H1 (cell line): ENCODE measurements around the gene GSTCD. TPM values are rescaled to one million over a fixed set of nuclear protein-coding genes. Genes with fewer than 3 reads are reported as not detected.

Experiments
- CTCF ChIP-seq, 3 experiments: IDR thresholded peaks; 1 replicate in 2 of 3; 2 replicates in 1 of 3; pipeline versions ENCODE4 v1.5.1 to v1.6.1; 2011; ENCODE audit warnings: low read length in 3 of 3, mild to moderate bottlenecking in 3 of 3, inconsistent platforms in 2 of 3, low read depth in 1 of 3, moderate library complexity in 1 of 3; ENCODE audit not compliant: insufficient read depth in 1 of 3; ENCODE audit errors: control extremely low read depth in 1 of 3
- RAD21 ChIP-seq, 2 experiments: IDR thresholded peaks in 1 of 2; conservative IDR thresholded peaks in 1 of 2; 2 replicates each; pipeline ENCODE4 v1.6.1; 2011; ENCODE audit warnings: low read depth in 2 of 2, low read length in 2 of 2, improper control_type of control experiment in 1 of 2, inconsistent platforms in 1 of 2, mild to moderate bottlenecking in 1 of 2, moderate library complexity in 1 of 2
- SIN3A ChIP-seq, 2 experiments: IDR thresholded peaks in 1 of 2; conservative IDR thresholded peaks in 1 of 2; 2 replicates each; pipeline ENCODE4 v1.6.1; 2011 to 2012; ENCODE audit warnings: low read length in 2 of 2, improper control_type of control experiment in 1 of 2, low read depth in 1 of 2, mild to moderate bottlenecking in 1 of 2
- polyA plus RNA-seq, 7 experiments: library from polyadenylated mRNA; depleted of rRNA in 3 of 7; stranded (reverse) in 5 of 7; unstranded in 2 of 7; fragments of >200 nt in 5 of 7; fragments of 200-250 nt in 2 of 7; gene quantifications; 1 replicate in 5 of 7; 2 replicates in 1 of 7; 4 replicates in 1 of 7; pipeline versions ENCODE4 v1.2.1 to v1.2.3, GENCODE V29; 2011 to 2013; ENCODE audit warnings: missing spikeins in 2 of 7, mixed read lengths in 2 of 7
- total RNA-seq: library from RNA; stranded (reverse); fragmentation: NEBNext Ultra II Directional; extraction: Animal tissue kit (Norgen Biotek cat#: 25700); gene quantifications from 2 replicates; pipeline ENCODE4 v1.2.1, GENCODE V29; 2021
- TF ChIP-seq, protein P1 (sequence below): fragments of 300-600 bp; sonication (generic); IDR thresholded peaks from 2 replicates; pipeline ENCODE4 v1.7.1; 2012; ENCODE audit warnings: low read length, moderate library complexity, mild to moderate bottlenecking, inconsistent platforms; ENCODE audit not compliant: insufficient replicate concordance
- TF ChIP-seq, protein P2 (sequence below): IDR thresholded peaks from 2 replicates; pipeline ENCODE4 v1.6.1; 2012; ENCODE audit warnings: inconsistent platforms

The GSTCD gene
- total and polyA plus RNA-seq, 2 of the 8 experiments (the other 6 are each of a cell fraction or from before 2014, with no cell fraction given) = 8.5 to 24.6 TPM

DNA sequence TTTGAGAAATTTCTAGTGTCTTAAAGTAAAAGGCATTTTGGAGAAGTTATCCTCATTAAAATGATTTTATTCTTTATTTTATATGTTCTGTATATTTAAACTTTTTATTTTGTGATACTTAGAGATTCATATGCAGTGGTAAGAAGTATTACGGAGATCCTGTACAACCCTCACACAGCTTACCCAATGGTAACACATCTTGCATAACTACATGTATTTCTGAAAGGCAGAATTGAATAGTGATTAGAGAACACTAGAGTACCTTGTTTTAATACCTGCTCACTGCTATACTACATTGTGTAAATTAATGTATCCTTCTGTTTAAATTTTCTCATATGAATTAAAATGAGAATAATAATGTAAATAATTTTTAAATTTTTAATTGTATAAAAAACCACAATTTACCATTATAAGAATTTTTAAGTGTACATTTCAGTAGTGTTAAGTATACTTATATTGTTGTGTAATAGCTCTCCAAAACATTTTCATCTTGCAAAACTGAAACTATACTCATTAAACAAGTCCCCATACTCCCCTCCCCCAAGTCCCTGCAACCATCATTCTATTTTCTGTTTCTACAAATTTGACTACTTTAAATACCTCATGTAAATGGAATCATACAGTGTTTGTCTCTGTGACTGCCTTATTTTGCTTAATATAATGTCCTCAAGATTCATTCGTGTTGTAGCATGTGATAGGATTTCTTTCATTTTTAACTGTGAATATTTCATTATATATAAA, 45.5 kb upstream of the GSTCD start (continued):
- TF ChIP-seq, protein P1, sequence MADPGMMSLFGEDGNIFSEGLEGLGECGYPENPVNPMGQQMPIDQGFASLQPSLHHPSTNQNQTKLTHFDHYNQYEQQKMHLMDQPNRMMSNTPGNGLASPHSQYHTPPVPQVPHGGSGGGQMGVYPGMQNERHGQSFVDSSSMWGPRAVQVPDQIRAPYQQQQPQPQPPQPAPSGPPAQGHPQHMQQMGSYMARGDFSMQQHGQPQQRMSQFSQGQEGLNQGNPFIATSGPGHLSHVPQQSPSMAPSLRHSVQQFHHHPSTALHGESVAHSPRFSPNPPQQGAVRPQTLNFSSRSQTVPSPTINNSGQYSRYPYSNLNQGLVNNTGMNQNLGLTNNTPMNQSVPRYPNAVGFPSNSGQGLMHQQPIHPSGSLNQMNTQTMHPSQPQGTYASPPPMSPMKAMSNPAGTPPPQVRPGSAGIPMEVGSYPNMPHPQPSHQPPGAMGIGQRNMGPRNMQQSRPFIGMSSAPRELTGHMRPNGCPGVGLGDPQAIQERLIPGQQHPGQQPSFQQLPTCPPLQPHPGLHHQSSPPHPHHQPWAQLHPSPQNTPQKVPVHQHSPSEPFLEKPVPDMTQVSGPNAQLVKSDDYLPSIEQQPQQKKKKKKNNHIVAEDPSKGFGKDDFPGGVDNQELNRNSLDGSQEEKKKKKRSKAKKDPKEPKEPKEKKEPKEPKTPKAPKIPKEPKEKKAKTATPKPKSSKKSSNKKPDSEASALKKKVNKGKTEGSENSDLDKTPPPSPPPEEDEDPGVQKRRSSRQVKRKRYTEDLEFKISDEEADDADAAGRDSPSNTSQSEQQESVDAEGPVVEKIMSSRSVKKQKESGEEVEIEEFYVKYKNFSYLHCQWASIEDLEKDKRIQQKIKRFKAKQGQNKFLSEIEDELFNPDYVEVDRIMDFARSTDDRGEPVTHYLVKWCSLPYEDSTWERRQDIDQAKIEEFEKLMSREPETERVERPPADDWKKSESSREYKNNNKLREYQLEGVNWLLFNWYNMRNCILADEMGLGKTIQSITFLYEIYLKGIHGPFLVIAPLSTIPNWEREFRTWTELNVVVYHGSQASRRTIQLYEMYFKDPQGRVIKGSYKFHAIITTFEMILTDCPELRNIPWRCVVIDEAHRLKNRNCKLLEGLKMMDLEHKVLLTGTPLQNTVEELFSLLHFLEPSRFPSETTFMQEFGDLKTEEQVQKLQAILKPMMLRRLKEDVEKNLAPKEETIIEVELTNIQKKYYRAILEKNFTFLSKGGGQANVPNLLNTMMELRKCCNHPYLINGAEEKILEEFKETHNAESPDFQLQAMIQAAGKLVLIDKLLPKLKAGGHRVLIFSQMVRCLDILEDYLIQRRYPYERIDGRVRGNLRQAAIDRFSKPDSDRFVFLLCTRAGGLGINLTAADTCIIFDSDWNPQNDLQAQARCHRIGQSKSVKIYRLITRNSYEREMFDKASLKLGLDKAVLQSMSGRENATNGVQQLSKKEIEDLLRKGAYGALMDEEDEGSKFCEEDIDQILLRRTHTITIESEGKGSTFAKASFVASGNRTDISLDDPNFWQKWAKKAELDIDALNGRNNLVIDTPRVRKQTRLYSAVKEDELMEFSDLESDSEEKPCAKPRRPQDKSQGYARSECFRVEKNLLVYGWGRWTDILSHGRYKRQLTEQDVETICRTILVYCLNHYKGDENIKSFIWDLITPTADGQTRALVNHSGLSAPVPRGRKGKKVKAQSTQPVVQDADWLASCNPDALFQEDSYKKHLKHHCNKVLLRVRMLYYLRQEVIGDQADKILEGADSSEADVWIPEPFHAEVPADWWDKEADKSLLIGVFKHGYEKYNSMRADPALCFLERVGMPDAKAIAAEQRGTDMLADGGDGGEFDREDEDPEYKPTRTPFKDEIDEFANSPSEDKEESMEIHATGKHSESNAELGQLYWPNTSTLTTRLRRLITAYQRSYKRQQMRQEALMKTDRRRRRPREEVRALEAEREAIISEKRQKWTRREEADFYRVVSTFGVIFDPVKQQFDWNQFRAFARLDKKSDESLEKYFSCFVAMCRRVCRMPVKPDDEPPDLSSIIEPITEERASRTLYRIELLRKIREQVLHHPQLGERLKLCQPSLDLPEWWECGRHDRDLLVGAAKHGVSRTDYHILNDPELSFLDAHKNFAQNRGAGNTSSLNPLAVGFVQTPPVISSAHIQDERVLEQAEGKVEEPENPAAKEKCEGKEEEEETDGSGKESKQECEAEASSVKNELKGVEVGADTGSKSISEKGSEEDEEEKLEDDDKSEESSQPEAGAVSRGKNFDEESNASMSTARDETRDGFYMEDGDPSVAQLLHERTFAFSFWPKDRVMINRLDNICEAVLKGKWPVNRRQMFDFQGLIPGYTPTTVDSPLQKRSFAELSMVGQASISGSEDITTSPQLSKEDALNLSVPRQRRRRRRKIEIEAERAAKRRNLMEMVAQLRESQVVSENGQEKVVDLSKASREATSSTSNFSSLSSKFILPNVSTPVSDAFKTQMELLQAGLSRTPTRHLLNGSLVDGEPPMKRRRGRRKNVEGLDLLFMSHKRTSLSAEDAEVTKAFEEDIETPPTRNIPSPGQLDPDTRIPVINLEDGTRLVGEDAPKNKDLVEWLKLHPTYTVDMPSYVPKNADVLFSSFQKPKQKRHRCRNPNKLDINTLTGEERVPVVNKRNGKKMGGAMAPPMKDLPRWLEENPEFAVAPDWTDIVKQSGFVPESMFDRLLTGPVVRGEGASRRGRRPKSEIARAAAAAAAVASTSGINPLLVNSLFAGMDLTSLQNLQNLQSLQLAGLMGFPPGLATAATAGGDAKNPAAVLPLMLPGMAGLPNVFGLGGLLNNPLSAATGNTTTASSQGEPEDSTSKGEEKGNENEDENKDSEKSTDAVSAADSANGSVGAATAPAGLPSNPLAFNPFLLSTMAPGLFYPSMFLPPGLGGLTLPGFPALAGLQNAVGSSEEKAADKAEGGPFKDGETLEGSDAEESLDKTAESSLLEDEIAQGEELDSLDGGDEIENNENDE = no peak
- no peak for TF ChIP-seq CTCF (IDR thresholded peaks at IDR 0.05; ENCODE audit: control extremely low read depth in 1 of 3, insufficient read depth in 1 of 3, low read depth in 1 of 3, low read length in 3 of 3)
- TF ChIP-seq RAD21 (IDR thresholded peaks at IDR 0.05 in 1 of 2, conservative IDR thresholded peaks at IDR 0.05 in 1 of 2; ENCODE audit: low read depth in 2 of 2, low read length in 2 of 2) = no peak
- no peak for TF ChIP-seq SIN3A (conservative IDR thresholded peaks at IDR 0.05 in 1 of 2, IDR thresholded peaks at IDR 0.05 in 1 of 2; ENCODE audit: low read depth in 1 of 2, low read length in 2 of 2)
- TF ChIP-seq, protein P2, sequence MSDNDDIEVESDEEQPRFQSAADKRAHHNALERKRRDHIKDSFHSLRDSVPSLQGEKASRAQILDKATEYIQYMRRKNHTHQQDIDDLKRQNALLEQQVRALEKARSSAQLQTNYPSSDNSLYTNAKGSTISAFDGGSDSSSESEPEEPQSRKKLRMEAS = no peak
